Smooth muscle cell (in vitro differentiated cells): ENCODE measurements around the gene LONP1. TPM values are rescaled to one million over a fixed set of nuclear protein-coding genes. Genes with fewer than 3 reads are reported as not detected.

Experiments used
- DNase-seq: peaks from one replicate; lab custom pipeline; 2025; ENCODE audit not compliant: unreplicated experiment; lab: John Stamatoyannopoulos, UW
- H2AFZ ChIP-seq: fragments of 200-600 bp; sonication (generic); 2 replicates; pipeline ENCODE4 v1.6.0; 2016; ENCODE audit warnings: antibody characterized with exemption, low read depth, mild to moderate bottlenecking
- H3F3A ChIP-seq: fragments of 200-600 bp; sonication (generic); 2 replicates; pipeline ENCODE4 v1.6.0; 2017; ENCODE audit warnings: antibody characterized with exemption, low read depth
- H3K27ac ChIP-seq: fragments of 200-600 bp; sonication (generic); 2 replicates; pipeline ENCODE4 v1.5.1; 2016; ENCODE audit warnings: low read depth, mild to moderate bottlenecking
- H3K27me3 ChIP-seq: fragments of 200-600 bp; sonication (generic); 2 replicates; pipeline ENCODE4 v1.6.1; 2016; ENCODE audit warnings: low read depth, mild to moderate bottlenecking
- H3K36me3 ChIP-seq: fragments of 200-600 bp; sonication (generic); 2 replicates; pipeline ENCODE4 v1.5.1; 2016; ENCODE audit warnings: low read depth
- H3K4me1 ChIP-seq: fragments of 200-600 bp; sonication (generic); 2 replicates; pipeline ENCODE4 v1.5.1; 2016; ENCODE audit warnings: low read depth
- H3K4me2 ChIP-seq: fragments of 200-600 bp; sonication (generic); 2 replicates; pipeline ENCODE4 v1.6.0; 2016; ENCODE audit warnings: mild to moderate bottlenecking
- H3K4me3 ChIP-seq: fragments of 200-600 bp; sonication (generic); 2 replicates; pipeline ENCODE4 v1.5.1; 2016; ENCODE audit warnings: mild to moderate bottlenecking
- H3K79me2 ChIP-seq: fragments of 200-600 bp; sonication (generic); 2 replicates; pipeline ENCODE4 v1.6.0; 2016; ENCODE audit warnings: low read depth, mild to moderate bottlenecking
- H3K9ac ChIP-seq: fragments of 200-600 bp; sonication (generic); 2 replicates; pipeline ENCODE4 v1.6.0; 2016; ENCODE audit warnings: low read depth
- H3K9me3 ChIP-seq: fragments of 200-600 bp; sonication (generic); replicated peaks from 2 replicates; pipeline ENCODE4 v1.5.1; 2016; ENCODE audit warnings: low read depth
- H4K20me1 ChIP-seq: fragments of 200-600 bp; sonication (generic); 2 replicates; pipeline ENCODE4 v1.6.0; 2016; ENCODE audit warnings: low read depth
- CTCF ChIP-seq: fragments of 200-600 bp; sonication (generic); IDR thresholded peaks from 2 replicates; pipeline ENCODE4 v1.5.1; 2017; ENCODE audit warnings: borderline replicate concordance, mild to moderate bottlenecking, antibody characterized with exemption; ENCODE audit not compliant: insufficient read depth, poor library complexity, severe bottlenecking
- WGBS: methylation state at CpG from one replicate; pipeline ENCODE4 v1.1.7; 2016; ENCODE audit warnings: low lambda C conversion rate; 5-methylcytosine and 5-hydroxymethylcytosine counted together
- polyA plus RNA-seq: library from polyadenylated mRNA; unstranded; fragments of >200 nt; fragmentation: Nextera tagmentation; extraction: Ambion mirVana; gene quantifications from 2 replicates; pipeline ENCODE4 v1.2.1, GENCODE V29; 2016
- total RNA-seq: library from RNA; depleted of rRNA; stranded (reverse); fragments of >200 nt; gene quantifications from 2 replicates; pipeline ENCODE4 v1.2.3, GENCODE V29; 2014

LONP1 gene
- total and polyA plus RNA-seq, 2 experiments from 2014 or later = 31.6 to 67.7 TPM

GRCh38 chr19:5695649-5696195, 24.2 kb downstream of the LONP1 start:
- Histone ChIP-seq H3K27ac (no peak overlapping the region), H2AFZ (no peak overlapping the region), H4K20me1 (peaks cover 94% of the 10 kb centered on the region), H3K4me1 (peaks cover 10% of the 10 kb centered on the region), H3K27me3 (no peaks in the 10 kb centered on the region), H3K79me2 (peaks cover 51% of the 10 kb centered on the region), H3K36me3 (no peaks in the 10 kb centered on the region), H3K4me3 (no peak overlapping the region), H3K9me3 (no peaks in the 10 kb centered on the region), H3K4me2 (no peak overlapping the region), H3K9ac (no peak overlapping the region), H3F3A (peaks cover 8% of the 10 kb centered on the region)
- no peak for TF ChIP-seq CTCF
- no peak for DNase-seq
- 93% methylated on average over 23 of the region's 28 CpGs for WGBS

- Histone ChIP-seq H3K79me2 (peaks cover 57% of the 10 kb centered on the region), H3K36me3 (no peaks in the 10 kb centered on the region), H3K9ac (no peak overlapping the region), H3K4me3 (no peak overlapping the region), H3K4me2 (no peak overlapping the region), H3K4me1 (peaks cover 10% of the 10 kb centered on the region), H4K20me1 (peaks cover 99% of the 10 kb centered on the region), H3K27ac (no peak overlapping the region), H3F3A (peaks cover 8% of the 10 kb centered on the region), H3K9me3 (no peaks in the 10 kb centered on the region), H2AFZ (no peak overlapping the region), H3K27me3 (no peaks in the 10 kb centered on the region)
- no peak for DNase-seq
- 97% methylated on average over 7 of the region's 8 CpGs for WGBS
- TF ChIP-seq CTCF = no peak
Observed at GRCh38 chr19:5694956-5695648, 24.8 kb downstream of the LONP1 start.

- no peaks in the 10 kb centered on the region for H3K27me3 ChIP-seq
- H3K9ac ChIP-seq = no peak overlapping the region
- TF ChIP-seq CTCF = no peak
- 96% methylated on average over 37 of the region's 45 CpGs for WGBS
- H3F3A ChIP-seq = peaks cover 8% of the 10 kb centered on the region
- no peak overlapping the region for H3K4me3 ChIP-seq
- H4K20me1 ChIP-seq = peaks cover 92% of the 10 kb centered on the region
- no peak overlapping the region for H3K4me2 ChIP-seq
- H3K36me3 ChIP-seq = no peaks in the 10 kb centered on the region
- peaks cover 10% of the 10 kb centered on the region for H3K4me1 ChIP-seq
- no peak overlapping the region for H3K27ac ChIP-seq
- H3K79me2 ChIP-seq = peaks cover 58% of the 10 kb centered on the region
- DNase-seq = no peak
- no peak overlapping the region for H2AFZ ChIP-seq
- no peaks in the 10 kb centered on the region for H3K9me3 ChIP-seq
Observed at GRCh38 chr19:5694167-5694955, 25.6 kb downstream of the LONP1 start.
